Lower leg skin (tissue), 4 donors: ENCODE results near the gene DNASE1L1. TPM values are rescaled to one million over a fixed set of nuclear protein-coding genes. Genes with fewer than 3 reads are reported as not detected.

Experiments
- DNase-seq, 2 donors: peaks; one replicate each; pipeline ENCODE4 v3.0.0-alpha.2; 2019; ENCODE audit warnings: low spot score in 2 of 2
- H3K4me3 ChIP-seq: fragments of 200-600 bp; sonication (generic); 2 replicates; pipeline ENCODE4 v1.5.1; 2017; ENCODE audit warnings: mild to moderate bottlenecking, low read depth; ENCODE audit not compliant: poor library complexity, severe bottlenecking
- CTCF ChIP-seq, 3 donors: fragments of 450-650 bp; IDR thresholded peaks; one replicate each; pipeline ENCODE4 v1.5.1; 2016; ENCODE audit warnings: antibody characterized with exemption in 3 of 3, mild to moderate bottlenecking in 3 of 3, moderate library complexity in 2 of 3
- POLR2A ChIP-seq, 2 donors: fragments of 450-650 bp; IDR thresholded peaks; one replicate each; pipeline ENCODE4 v1.6.1; 2016 to 2017; ENCODE audit warnings: antibody characterized with exemption in 2 of 2, mild to moderate bottlenecking in 1 of 2, moderate library complexity in 1 of 2
- WGBS, 2 donors: methylation state at CpG; one replicate each; pipeline ENCODE4 v1.1.5; 2018; 5-methylcytosine and 5-hydroxymethylcytosine counted together
- intact Hi-C: fragments of 100-400 bp; cut with DNase I; formaldehyde crosslinking; loops from one replicate; pipeline ENCODE4 v1.15.0; 2023; ENCODE audit warnings: low total_unique reads
- total RNA-seq, 4 donors: library from RNA; depleted of rRNA; stranded (reverse); fragments of >200 nt; gene quantifications; one replicate each; pipeline ENCODE4 v1.1.0, GENCODE V29; 2016

DNASE1L1 gene
- total RNA-seq, 4 donors from 2014 or later: 10.5 to 28.5 (median 16.9) TPM

- no peak overlapping the region for H3K4me3 ChIP-seq
- intact Hi-C loops: no loop called here
- 64 to 90% methylated on average over 12 to 30 of the region's 30 CpGs for WGBS, 2 donors
- TF ChIP-seq CTCF (IDR thresholded peaks at IDR 0.05): no peak
- TF ChIP-seq POLR2A (IDR thresholded peaks at IDR 0.05): no peak
- no peak for DNase-seq
Observed at GRCh38 chrX:154355094-154355775, 53.8 kb downstream of the DNASE1L1 start.

GRCh38 chrX:154354516-154354915 is 54.5 kb downstream of the DNASE1L1 start:
- WGBS, 2 donors: 77 to 95% methylated on average over 4 to 11 of the region's 13 CpGs
- TF ChIP-seq CTCF (IDR thresholded peaks at IDR 0.05): no peak
- no peak for TF ChIP-seq POLR2A (IDR thresholded peaks at IDR 0.05)
- intact Hi-C loops: no loop called here
- no peak for DNase-seq
- H3K4me3 ChIP-seq: no peak overlapping the region

GRCh38 chrX:154354013-154354412 is 55.0 kb downstream of the DNASE1L1 start:
- DNase-seq: no peak
- intact Hi-C loops: no loop called here
- H3K4me3 ChIP-seq: no peak overlapping the region
- TF ChIP-seq POLR2A (IDR thresholded peaks at IDR 0.05): no peak
- TF ChIP-seq CTCF (IDR thresholded peaks at IDR 0.05): no peak
- WGBS, 2 donors: 87 to 89% methylated on average over 7 to 12 of the region's 14 CpGs

- TF ChIP-seq CTCF (IDR thresholded peaks at IDR 0.05) (no peak), POLR2A (IDR thresholded peaks at IDR 0.05) (no peak)
- DNase-seq: no peak
- intact Hi-C loops: no loop called here
- 91 to 94% methylated on average over 11 to 18 of the region's 24 CpGs for WGBS, 2 donors
- no peak overlapping the region for H3K4me3 ChIP-seq
Observed at GRCh38 chrX:154353172-154353843, 55.7 kb downstream of the DNASE1L1 start.

- 60 to 85% methylated on average over 1 to 11 of the region's 13 CpGs for WGBS, 2 donors
- intact Hi-C loops: no loop called here
- no peak overlapping the region for H3K4me3 ChIP-seq
- DNase-seq: no peak
- TF ChIP-seq POLR2A (IDR thresholded peaks at IDR 0.05) (no peak), CTCF (IDR thresholded peaks at IDR 0.05) (no peak)
Observed at GRCh38 chrX:154352466-154352865, 56.6 kb downstream of the DNASE1L1 start.
